Prostate gland (tissue), 2 donors: ENCODE data around the gene FCRLB. TPM values are rescaled to one million over a fixed set of nuclear protein-coding genes. Genes with fewer than 3 reads are reported as not detected.
"Not testable (repeated sequence)": the region's sequence is repeated elsewhere in the genome, so short reads cannot be mapped to it uniquely, and the experiment has no call there.

Experiments
- DNase-seq: peaks from one replicate; pipeline ENCODE4 v3.0.0-alpha.2; 2019; ENCODE audit warnings: low spot score
- H3K27ac ChIP-seq, 2 donors: fragments of 200-600 bp; sonication (generic); 2 replicates each; pipeline ENCODE4 v1.5.1; 2017 to 2019
- H3K27me3 ChIP-seq: fragments of 200-600 bp; sonication (generic); replicated peaks from 2 replicates; pipeline ENCODE4 v1.5.1; 2019; ENCODE audit not compliant: insufficient read depth
- H3K36me3 ChIP-seq, 2 donors: fragments of 200-600 bp; sonication (generic); 1 replicate in 1 of 2; 2 replicates in 1 of 2; pipeline versions ENCODE4 v1.5.1 to v1.8.1; 2017 to 2019
- H3K4me1 ChIP-seq: fragments of 200-600 bp; sonication (generic); replicated peaks from 2 replicates; pipeline ENCODE4 v1.5.1; 2019
- H3K4me3 ChIP-seq, 2 donors: fragments of 200-600 bp; sonication (generic); 2 replicates each; pipeline ENCODE4 v1.5.1; 2017 to 2019
- H3K9me3 ChIP-seq: fragments of 200-600 bp; sonication (generic); 2 replicates; pipeline ENCODE4 v1.5.1; 2017
- POLR2A ChIP-seq: fragments of 450-650 bp; IDR thresholded peaks from one replicate; pipeline ENCODE4 v1.6.1; 2016; ENCODE audit warnings: antibody characterized with exemption, mild to moderate bottlenecking
- POLR2AphosphoS5 ChIP-seq: sonication (generic); formaldehyde crosslinking; IDR thresholded peaks from one replicate; pipeline ENCODE4 v1.6.1; 2017; ENCODE audit warnings: antibody characterized with exemption
- WGBS: methylation state at CpG from one replicate; pipeline ENCODE4 v1.1.5; 2018; 5-methylcytosine and 5-hydroxymethylcytosine counted together
- intact Hi-C: fragments of 100-400 bp; cut with DNase I; formaldehyde crosslinking; loops from one replicate; pipeline ENCODE4 v1.14.2; 2022
- total RNA-seq, 2 donors: library from RNA; depleted of rRNA; stranded (reverse); fragments of >200 nt; gene quantifications; one replicate each; pipeline ENCODE4 v1.1.0, GENCODE V29; 2016
- TF ChIP-seq, protein P1 (sequence below), 4 experiments: fragments of 200-600 bp in 2 of 4; fragments of 450-650 bp in 2 of 4; sonication (generic) in 2 of 4; IDR thresholded peaks; 1 replicate in 3 of 4; 2 replicates in 1 of 4; pipeline ENCODE4 v1.5.1; 2016 to 2019; ENCODE audit warnings: antibody characterized with exemption in 4 of 4, mild to moderate bottlenecking in 2 of 4, moderate library complexity in 2 of 4

FCRLB gene
- total RNA-seq, 2 donors from 2014 or later = 0.36 to 2.3 TPM

DNA sequence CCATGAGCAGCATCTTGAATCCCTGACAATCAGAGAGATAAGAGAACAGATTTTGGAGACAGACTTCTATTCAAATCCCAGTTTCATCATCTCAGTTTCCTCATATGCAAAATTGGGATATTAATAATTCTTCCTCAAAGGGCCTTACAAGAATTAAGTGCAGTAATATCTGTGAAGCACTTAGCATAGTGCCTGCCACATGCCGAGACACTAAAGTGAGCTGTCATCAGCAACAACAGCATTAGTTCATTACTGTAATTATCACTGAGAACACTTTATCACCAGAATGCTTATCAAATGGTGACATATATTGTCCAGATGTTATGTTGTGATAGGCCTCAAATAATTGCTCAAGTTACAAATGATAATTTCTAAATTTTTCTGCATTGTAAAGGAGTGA is 922 bp upstream of the FCRLB start:
- DNase-seq = no peak
- H3K36me3 ChIP-seq = no peaks in the 10 kb centered on the region
- 64% methylated on average over 1 of the region's 1 CpG for WGBS
- no peaks in the 10 kb centered on the region for H3K4me1 ChIP-seq
- intact Hi-C loops = no loop called here
- TF ChIP-seq, protein P1, sequence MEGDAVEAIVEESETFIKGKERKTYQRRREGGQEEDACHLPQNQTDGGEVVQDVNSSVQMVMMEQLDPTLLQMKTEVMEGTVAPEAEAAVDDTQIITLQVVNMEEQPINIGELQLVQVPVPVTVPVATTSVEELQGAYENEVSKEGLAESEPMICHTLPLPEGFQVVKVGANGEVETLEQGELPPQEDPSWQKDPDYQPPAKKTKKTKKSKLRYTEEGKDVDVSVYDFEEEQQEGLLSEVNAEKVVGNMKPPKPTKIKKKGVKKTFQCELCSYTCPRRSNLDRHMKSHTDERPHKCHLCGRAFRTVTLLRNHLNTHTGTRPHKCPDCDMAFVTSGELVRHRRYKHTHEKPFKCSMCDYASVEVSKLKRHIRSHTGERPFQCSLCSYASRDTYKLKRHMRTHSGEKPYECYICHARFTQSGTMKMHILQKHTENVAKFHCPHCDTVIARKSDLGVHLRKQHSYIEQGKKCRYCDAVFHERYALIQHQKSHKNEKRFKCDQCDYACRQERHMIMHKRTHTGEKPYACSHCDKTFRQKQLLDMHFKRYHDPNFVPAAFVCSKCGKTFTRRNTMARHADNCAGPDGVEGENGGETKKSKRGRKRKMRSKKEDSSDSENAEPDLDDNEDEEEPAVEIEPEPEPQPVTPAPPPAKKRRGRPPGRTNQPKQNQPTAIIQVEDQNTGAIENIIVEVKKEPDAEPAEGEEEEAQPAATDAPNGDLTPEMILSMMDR (IDR thresholded peaks at IDR 0.05) = no peak
- no peak for TF ChIP-seq POLR2A
- no peak overlapping the region for H3K4me3 ChIP-seq
- no peak overlapping the region for H3K27ac ChIP-seq
- H3K27me3 ChIP-seq = no peaks in the 10 kb centered on the region
- no peaks in the 10 kb centered on the region for H3K9me3 ChIP-seq

DNA sequence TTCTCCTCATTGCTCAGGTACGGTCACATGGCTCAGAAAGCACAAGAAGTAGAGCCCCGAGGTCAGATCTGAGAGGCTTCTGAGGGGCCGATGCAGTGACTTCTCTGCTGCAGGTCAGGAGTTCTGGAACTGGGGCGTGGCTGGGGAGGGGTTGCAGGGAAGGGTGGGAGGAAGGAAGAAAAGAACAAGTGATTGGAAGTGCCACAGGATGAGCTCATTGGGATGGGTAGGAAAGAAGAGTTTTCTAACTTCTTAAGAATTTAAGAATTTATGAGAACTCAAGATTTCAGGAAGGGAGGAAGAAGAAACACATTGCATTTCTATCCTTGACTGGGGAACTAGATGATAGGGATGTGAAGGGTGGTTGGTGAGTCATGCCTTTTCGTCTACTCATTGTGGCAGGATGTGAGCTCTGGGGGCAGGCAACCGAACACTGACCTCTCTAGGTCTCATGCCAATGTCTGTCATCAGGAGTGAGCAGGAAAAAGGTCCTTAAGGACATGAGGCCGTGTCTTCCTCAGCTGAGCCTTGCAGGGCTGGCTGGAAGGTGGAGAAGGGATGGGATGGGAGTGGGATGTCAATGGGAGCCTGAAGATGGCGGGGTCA is 497 bp downstream of the FCRLB start:
- TF ChIP-seq, protein P1 (IDR thresholded peaks at IDR 0.05) = no peak
- TF ChIP-seq POLR2AphosphoS5 = no peak
- no peak for TF ChIP-seq POLR2A
- Histone ChIP-seq H3K4me1 (no peaks in the 10 kb centered on the region), H3K4me3 (no peak overlapping the region), H3K27ac (no peak overlapping the region), H3K27me3 (no peaks in the 10 kb centered on the region), H3K36me3 (no peaks in the 10 kb centered on the region), H3K9me3 (no peaks in the 10 kb centered on the region)
- intact Hi-C loops = no loop called here
- 72% methylated on average over 8 of the region's 8 CpGs for WGBS
- no peak for DNase-seq

GRCh38 chr1:161722406-161722805 is 1.1 kb downstream of the FCRLB start:
- TF ChIP-seq POLR2AphosphoS5 (no peak), POLR2A (no peak)
- TF ChIP-seq, protein P1 (IDR thresholded peaks at IDR 0.05) = no peak
- Histone ChIP-seq H3K27me3 (no peaks in the 10 kb centered on the region), H3K36me3 (no peaks in the 10 kb centered on the region), H3K4me3 (no peak overlapping the region), H3K4me1 (no peaks in the 10 kb centered on the region), H3K9me3 (no peaks in the 10 kb centered on the region), H3K27ac (no peak overlapping the region)
- no peak for DNase-seq
- intact Hi-C loops = no loop called here
- WGBS = 83% methylated on average over 1 of the region's 1 CpG

DNA sequence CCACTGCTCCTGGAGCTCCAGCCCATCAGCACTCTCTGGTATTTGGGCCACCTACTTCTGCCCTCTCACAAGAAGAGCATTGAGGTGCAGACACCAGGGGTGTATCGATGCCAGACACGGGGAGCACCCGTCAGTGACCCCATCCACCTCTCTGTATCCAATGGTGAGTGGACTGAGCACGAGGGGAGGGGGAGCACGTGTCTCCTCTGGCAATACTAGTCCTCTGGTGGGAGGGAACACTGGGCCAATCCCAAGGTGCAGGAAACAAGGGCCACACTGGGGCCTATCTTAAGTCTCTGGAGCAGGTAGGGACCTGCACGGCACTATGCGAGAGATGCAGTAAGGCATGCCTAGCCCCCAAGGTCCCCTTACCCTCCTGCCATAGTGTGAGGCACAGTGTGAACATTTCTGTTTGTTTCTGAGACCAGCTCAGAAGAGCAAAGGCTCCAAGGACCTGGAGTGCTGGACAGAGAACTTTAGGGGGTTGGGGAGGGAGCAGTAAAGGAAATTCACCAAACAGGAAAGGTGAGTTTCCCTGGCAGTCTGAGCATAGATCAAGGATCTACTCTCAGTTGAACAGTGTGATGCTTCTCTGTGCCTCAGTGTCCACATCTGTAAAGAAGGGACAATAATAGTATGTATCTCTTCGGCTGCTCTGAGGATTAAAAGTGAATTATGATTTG is 2.3 kb downstream of the FCRLB start:
- Histone ChIP-seq H3K27ac (no peak overlapping the region), H3K27me3 (no peaks in the 10 kb centered on the region), H3K9me3 (no peaks in the 10 kb centered on the region), H3K4me1 (no peaks in the 10 kb centered on the region), H3K36me3 (no peaks in the 10 kb centered on the region), H3K4me3 (no peak overlapping the region)
- TF ChIP-seq POLR2A (no peak), POLR2AphosphoS5 (peak; percentile 56)
- intact Hi-C loops = no loop called here
- WGBS = 74% methylated on average over 8 of the region's 8 CpGs
- peak; percentile 30 for DNase-seq

- H3K4me1 ChIP-seq, intact Hi-C loops, DNase-seq, H3K27me3 ChIP-seq, H3K9me3 ChIP-seq, H3K36me3 ChIP-seq: not testable (repeated sequence)
- Histone ChIP-seq H3K27ac (peak overlapping the region; percentile 62 to 80), H3K4me3 (peak overlapping the region; percentile 53 to 64)
- WGBS = 50% methylated on average over 22 of the region's 22 CpGs
These were observed 4.0 kb downstream of the FCRLB start for GRCh38 chr1:161725258-161725907.
